MM.1S (cell line): ENCODE data around the gene ZNF681.

Experiments used
- DNase-seq: peaks from one replicate; pipeline ENCODE4 v3.0.0-alpha.2; 2015
- H2AFZ ChIP-seq: fragments of 300-600 bp; sonication (generic); 2 replicates; pipeline ENCODE4 v1.6.0; 2016; ENCODE audit warnings: antibody characterized with exemption, low read length
- H3F3A ChIP-seq: fragments of 300-600 bp; sonication (generic); 2 replicates; pipeline ENCODE4 v1.6.1; 2016; ENCODE audit warnings: mild to moderate bottlenecking, antibody characterized with exemption, low read length, moderate library complexity, mixed read lengths; ENCODE audit not compliant: insufficient read depth
- H3K27ac ChIP-seq: fragments of 300-600 bp; sonication (generic); 2 replicates; pipeline ENCODE4 v1.5.1; 2016; ENCODE audit warnings: mild to moderate bottlenecking, low read length
- H3K27me3 ChIP-seq: fragments of 300-600 bp; sonication (generic); replicated peaks from 2 replicates; pipeline ENCODE4 v1.6.0; 2016; ENCODE audit warnings: low read length; ENCODE audit not compliant: insufficient read depth
- H3K36me3 ChIP-seq: fragments of 300-600 bp; sonication (generic); replicated peaks from 2 replicates; pipeline ENCODE4 v1.6.1; 2016; ENCODE audit warnings: mild to moderate bottlenecking, low read length, mixed read lengths; ENCODE audit not compliant: insufficient read depth
- H3K4me1 ChIP-seq: fragments of 300-600 bp; sonication (generic); 2 replicates; pipeline ENCODE4 v1.6.1; 2016; ENCODE audit warnings: low read length, mixed read lengths
- H3K4me2 ChIP-seq: fragments of 300-600 bp; sonication (generic); 2 replicates; pipeline ENCODE4 v1.6.0; 2016; ENCODE audit warnings: low read depth, low read length
- H3K4me3 ChIP-seq: fragments of 300-600 bp; sonication (generic); 2 replicates; pipeline ENCODE4 v1.5.1; 2016; ENCODE audit warnings: low read length, mixed read lengths
- H3K79me2 ChIP-seq: fragments of 300-600 bp; sonication (generic); 2 replicates; pipeline ENCODE4 v1.6.1; 2016; ENCODE audit warnings: mixed run types, low read length, mixed read lengths
- H3K9ac ChIP-seq: fragments of 300-600 bp; sonication (generic); 2 replicates; pipeline ENCODE4 v1.6.1; 2016; ENCODE audit warnings: low read length, mixed read lengths
- H3K9me2 ChIP-seq: fragments of 300-600 bp; sonication (generic); replicated peaks from 2 replicates; pipeline ENCODE4 v1.6.1; 2016; ENCODE audit warnings: mild to moderate bottlenecking, low read length, mixed read lengths; ENCODE audit not compliant: insufficient read depth
- H3K9me3 ChIP-seq: fragments of 300-600 bp; sonication (generic); replicated peaks from 2 replicates; pipeline ENCODE4 v1.6.1; 2016; ENCODE audit warnings: mild to moderate bottlenecking, low read length, mixed read lengths; ENCODE audit not compliant: insufficient read depth
- H4K20me1 ChIP-seq: fragments of 300-600 bp; sonication (generic); 2 replicates; pipeline ENCODE4 v1.6.1; 2016; ENCODE audit warnings: mild to moderate bottlenecking, low read length, moderate library complexity, mixed read lengths; ENCODE audit not compliant: insufficient read depth
- EZH2 ChIP-seq: fragments of 300-600 bp; sonication (generic); optimal IDR thresholded peaks from 2 replicates; pipeline ENCODE3; 2017; ENCODE audit warnings: low read depth, mild to moderate bottlenecking, antibody characterized with exemption, low read length, mixed read lengths
- EZH2phosphoT487 ChIP-seq: fragments of 300-600 bp; sonication (generic); IDR thresholded peaks from 2 replicates; pipeline ENCODE4 v1.6.1; 2018; ENCODE audit warnings: antibody characterized with exemption, low read length
- TF ChIP-seq, protein P1 (sequence below): fragments of 300-600 bp; sonication (generic); IDR thresholded peaks from 2 replicates; pipeline ENCODE4 v1.5.1; 2016; ENCODE audit warnings: antibody characterized with exemption, low read length, mixed read lengths

The ZNF681 gene

DNA sequence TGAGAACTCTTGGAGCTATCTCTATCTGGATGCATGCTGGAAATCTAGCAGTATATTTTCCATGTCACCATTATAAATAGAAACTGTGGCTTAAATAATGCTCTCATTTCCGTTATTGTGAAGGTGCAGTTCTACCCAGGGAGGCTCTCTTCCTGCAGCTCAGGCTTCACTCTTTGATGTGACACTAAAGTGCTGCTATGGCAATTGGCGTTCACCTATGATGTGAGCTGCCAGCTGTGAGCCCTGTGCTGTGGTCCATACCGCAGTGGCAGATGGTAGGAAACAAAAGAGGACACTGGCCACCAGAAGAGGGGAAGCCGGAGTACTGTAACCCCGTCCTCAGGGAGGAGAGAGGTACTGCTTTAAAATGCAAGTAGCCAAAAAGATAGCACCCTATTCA is 40.6 kb upstream of the ZNF681 start:
- Histone ChIP-seq H3K36me3 (no peaks in the 10 kb centered on the region), H3K9me2 (no peaks in the 10 kb centered on the region), H3K4me1 (0 out of 2 replicates have a peak, but pooled peaks cover 4% of the 10 kb centered on the region), H3K4me2 (peak overlapping the region; percentile 40; the same call in 1 of the 2 replicates), H3K9me3 (no peaks in the 10 kb centered on the region), H3K27me3 (no peaks in the 10 kb centered on the region), H4K20me1 (no peaks in the 10 kb centered on the region), H3K79me2 (no peaks in the 10 kb centered on the region), H3K4me3 (no peak overlapping the region; the same call in 1 of the 2 replicates), H3K9ac (peak overlapping the region; percentile 33; the same call in 1 of the 2 replicates), H2AFZ (no peak overlapping the region), H3F3A (peaks cover 3% of the 10 kb centered on the region), H3K27ac (peak overlapping the region; percentile 81; the same call in 1 of the 2 replicates)
- TF ChIP-seq EZH2phosphoT487 (no peak), EZH2 (no peak)
- TF ChIP-seq, protein P1, sequence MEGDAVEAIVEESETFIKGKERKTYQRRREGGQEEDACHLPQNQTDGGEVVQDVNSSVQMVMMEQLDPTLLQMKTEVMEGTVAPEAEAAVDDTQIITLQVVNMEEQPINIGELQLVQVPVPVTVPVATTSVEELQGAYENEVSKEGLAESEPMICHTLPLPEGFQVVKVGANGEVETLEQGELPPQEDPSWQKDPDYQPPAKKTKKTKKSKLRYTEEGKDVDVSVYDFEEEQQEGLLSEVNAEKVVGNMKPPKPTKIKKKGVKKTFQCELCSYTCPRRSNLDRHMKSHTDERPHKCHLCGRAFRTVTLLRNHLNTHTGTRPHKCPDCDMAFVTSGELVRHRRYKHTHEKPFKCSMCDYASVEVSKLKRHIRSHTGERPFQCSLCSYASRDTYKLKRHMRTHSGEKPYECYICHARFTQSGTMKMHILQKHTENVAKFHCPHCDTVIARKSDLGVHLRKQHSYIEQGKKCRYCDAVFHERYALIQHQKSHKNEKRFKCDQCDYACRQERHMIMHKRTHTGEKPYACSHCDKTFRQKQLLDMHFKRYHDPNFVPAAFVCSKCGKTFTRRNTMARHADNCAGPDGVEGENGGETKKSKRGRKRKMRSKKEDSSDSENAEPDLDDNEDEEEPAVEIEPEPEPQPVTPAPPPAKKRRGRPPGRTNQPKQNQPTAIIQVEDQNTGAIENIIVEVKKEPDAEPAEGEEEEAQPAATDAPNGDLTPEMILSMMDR, result no peak
- peak; percentile 60 for DNase-seq

DNA sequence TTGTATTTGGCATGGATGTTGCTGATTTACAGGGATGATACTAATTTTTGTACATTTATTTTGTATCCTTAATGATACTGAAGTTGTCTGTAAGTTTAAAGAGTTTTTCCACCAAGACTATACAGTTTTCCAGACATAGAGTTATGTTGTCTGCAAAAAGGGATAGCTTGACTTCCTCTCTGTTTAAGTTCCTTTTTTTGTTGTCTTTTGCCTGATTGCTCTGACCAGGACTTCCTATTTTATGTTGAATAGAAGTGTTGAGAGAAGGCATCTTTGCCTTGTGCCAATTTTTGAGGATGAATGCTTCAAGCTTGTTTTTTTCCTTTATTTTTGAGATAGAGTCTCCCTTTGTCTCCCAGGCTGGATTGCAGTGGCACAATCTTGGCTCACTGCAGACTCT is 36.8 kb upstream of the ZNF681 start:
- Histone ChIP-seq H3K9me3 (no peaks in the 10 kb centered on the region), H3F3A (peaks cover 3% of the 10 kb centered on the region), H3K9me2 (no peaks in the 10 kb centered on the region), H3K36me3 (no peaks in the 10 kb centered on the region), H3K27me3 (no peaks in the 10 kb centered on the region), H3K4me3 (no peak overlapping the region), H3K4me2 (no peak overlapping the region), H3K4me1 (no peaks in the 10 kb centered on the region), H4K20me1 (no peaks in the 10 kb centered on the region), H2AFZ (no peak overlapping the region), H3K27ac (no peak overlapping the region), H3K79me2 (no peaks in the 10 kb centered on the region), H3K9ac (no peak overlapping the region)
- TF ChIP-seq, protein P1, result no peak
- TF ChIP-seq EZH2phosphoT487 (no peak), EZH2 (no peak)
- no peak for DNase-seq

DNA sequence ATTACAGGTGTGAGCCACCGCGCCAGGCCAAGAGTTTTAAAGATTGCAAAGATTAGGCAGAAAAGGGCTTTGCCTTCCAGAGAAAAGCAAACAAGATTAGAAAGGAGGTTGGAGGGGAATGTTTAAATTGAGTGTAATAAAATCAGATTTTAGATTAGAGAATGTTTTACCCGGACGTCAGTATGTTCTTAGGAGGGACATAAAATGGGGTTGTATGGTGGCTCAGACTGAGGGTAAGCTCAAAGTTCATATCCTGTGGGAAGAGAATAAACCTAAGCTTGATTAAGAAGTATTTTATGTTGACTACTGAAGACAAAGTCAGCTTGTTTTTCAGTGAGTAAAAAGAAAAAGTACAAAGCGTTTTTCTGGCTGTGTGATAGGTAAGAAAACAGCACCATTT is 34.1 kb upstream of the ZNF681 start:
- Histone ChIP-seq H3K9me2 (no peaks in the 10 kb centered on the region), H3F3A (no peaks in the 10 kb centered on the region), H3K4me1 (no peaks in the 10 kb centered on the region), H3K4me3 (no peak overlapping the region), H3K9ac (no peak overlapping the region), H4K20me1 (no peaks in the 10 kb centered on the region), H3K4me2 (no peak overlapping the region), H3K27ac (no peak overlapping the region), H3K27me3 (no peaks in the 10 kb centered on the region), H3K36me3 (no peaks in the 10 kb centered on the region), H3K9me3 (no peaks in the 10 kb centered on the region), H2AFZ (no peak overlapping the region), H3K79me2 (no peaks in the 10 kb centered on the region)
- TF ChIP-seq, protein P1, result no peak
- TF ChIP-seq EZH2phosphoT487 (no peak), EZH2 (no peak)
- no peak for DNase-seq
